ENCODE measurements around the gene AEBP1.

The AEBP1 gene

DNA sequence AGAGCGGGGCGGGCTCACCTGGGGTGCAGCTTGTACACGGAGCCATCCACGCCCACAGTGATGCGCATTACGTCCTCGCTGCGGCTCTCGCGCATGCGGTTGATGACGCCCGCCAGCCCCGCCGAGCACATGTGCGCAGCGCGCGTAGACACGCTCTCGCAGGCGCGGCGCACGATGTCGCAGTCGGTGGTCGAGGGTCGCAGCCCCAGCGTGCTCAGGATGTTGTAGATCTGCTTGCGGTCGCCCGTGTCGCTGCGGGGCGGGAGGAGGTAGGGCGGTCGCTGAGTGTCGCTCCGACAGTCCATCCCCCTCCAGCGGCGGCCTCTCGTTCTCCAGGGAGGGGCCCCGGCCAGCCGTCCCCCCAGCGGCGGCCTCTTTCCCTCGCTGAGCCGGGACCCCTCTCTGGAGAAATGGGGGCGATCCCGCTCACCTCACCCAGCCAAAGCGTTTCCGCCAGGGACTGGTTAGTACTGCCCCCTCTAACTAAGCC is 41.4 kb downstream of the AEBP1 start:
- DNase-seq: no peak

DNA sequence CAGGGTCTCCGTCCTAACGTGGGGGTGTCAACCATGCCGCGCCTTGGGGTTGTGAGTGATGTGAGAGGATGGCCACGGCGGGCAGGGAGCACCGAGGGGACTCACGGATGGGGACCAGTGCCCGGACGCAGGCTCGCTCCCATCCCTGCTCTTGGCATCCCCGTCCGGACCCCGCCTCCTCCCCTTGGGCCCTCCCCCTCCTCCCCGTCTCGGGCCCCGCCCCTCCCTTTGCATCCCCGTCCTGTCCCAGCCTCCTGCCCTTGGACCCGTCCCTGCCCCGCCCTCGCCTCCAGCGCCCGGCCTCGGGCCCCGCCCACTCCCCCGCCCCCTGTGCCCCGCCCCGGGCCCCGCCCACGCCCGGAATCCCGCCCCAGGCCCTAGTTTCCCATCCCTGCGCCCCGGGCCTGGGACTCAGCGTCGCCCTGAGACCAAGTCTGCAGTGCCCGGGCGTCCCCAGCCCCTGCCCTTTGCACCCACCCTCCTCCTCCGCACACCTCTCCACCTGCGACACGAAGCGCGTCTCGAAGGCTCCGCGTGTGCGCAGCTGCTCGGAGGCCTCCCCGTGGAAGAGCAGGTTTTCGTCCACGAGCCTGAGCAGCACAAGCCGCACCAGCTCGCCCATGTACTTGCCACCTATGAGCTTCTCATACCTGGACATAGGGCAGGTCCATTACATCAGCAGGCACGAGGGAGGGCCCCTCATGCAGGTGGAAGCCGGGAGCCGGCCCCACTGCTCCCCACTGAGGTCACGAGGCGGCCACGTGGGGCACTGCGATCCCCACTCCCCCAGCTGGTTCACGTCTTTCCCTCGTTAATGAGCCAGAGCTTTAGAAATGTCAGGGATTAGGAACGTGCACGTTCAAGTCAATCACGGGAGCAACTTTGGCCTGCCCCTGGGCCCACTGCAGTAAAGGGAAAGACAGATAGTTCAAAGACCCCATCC is 42.1 kb downstream of the AEBP1 start:
- DNase-seq: no peak

DNA sequence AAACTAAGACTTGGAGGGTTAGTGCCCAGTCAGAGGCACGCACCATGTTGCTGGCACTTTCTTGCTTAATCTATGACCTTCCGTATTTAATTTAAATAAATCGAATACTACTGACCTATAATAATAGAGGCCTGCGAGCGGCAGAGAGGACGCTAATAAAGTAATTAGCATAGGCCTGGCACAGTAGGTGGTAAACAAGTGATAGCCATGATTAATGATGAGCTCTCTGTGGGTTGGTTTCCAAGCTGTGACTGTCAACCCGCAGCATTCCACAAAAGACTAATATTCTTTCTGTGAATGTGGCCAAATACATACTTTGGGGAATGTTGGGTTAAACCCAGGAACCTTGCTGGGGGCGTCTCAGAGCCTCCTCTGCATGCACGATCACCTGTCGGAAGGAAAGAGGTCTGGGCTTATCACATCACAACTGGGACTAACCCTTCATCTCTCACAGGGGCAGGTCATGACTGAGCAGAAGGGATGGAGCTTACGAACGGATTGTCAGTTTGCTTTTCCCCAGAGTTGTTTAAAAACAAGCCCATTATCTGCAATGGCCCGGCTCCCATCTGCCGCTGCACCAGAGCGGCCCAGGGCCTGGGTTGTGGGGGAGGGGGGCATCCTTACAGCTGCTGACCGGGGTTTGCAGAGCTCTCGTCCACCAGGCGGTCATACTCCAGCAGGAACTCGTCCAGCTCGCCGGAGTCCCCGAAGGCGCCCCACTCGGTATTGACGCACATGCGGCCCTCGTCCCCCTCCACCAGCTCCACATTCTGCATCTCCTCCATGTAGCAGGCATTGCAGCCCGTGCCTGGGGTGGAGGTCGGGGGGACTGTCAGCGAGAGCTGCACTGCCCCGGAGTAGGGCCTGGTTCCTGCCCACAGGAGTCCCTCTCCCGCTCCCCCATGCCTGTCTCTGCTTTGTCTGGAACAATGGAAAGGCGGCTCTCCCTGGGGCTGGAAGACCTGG is 43.2 kb downstream of the AEBP1 start:
- DNase-seq: no peak

DNA sequence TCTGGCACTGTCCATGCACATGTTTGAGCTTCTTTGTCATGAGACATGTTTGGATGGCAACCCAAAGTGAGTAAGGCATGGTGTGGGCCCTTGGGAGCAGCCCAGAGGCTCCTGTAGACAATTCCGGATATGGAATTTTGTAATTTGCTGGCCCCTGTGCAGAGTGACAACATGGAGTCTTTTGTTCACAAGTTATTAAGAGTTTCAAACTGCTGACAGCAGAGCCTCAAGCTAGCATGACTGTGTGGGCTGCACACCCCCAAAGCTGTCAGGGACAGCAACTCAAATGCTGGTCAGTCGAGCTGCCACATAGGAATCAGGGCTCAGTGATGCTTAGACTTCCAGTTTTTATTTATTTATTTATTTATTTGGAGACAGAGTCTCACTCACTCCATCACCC is 44.0 kb downstream of the AEBP1 start:
- DNase-seq: no peak

DNA sequence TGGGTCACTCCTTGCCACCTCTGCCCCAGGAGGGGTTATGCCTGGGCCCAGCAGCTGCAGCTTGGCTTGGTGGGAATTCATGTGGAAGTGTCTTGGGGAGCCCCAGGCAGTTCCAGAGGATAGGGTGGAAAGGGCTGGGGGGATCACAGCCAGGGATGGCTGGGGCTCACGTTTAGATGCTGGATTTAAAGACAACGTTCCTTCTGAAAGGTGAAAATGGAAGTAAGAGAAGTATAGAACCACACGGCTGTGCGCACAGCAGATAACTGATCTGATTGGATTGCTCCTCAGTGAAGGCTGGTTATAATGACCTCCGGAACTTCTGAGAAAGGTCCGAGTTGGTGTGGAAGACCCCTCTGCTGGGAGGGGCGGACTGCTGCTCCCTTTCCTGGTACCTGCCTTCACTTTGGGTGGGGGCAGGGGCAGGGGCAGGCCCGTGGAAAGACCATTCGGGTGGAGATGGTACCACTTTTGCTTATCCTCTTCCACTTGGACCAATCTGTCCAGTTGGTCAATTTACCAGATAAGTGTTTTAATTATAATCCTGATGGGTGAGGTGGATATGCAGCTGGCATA is 44.9 kb downstream of the AEBP1 start:
- DNase-seq: no peak

DNA sequence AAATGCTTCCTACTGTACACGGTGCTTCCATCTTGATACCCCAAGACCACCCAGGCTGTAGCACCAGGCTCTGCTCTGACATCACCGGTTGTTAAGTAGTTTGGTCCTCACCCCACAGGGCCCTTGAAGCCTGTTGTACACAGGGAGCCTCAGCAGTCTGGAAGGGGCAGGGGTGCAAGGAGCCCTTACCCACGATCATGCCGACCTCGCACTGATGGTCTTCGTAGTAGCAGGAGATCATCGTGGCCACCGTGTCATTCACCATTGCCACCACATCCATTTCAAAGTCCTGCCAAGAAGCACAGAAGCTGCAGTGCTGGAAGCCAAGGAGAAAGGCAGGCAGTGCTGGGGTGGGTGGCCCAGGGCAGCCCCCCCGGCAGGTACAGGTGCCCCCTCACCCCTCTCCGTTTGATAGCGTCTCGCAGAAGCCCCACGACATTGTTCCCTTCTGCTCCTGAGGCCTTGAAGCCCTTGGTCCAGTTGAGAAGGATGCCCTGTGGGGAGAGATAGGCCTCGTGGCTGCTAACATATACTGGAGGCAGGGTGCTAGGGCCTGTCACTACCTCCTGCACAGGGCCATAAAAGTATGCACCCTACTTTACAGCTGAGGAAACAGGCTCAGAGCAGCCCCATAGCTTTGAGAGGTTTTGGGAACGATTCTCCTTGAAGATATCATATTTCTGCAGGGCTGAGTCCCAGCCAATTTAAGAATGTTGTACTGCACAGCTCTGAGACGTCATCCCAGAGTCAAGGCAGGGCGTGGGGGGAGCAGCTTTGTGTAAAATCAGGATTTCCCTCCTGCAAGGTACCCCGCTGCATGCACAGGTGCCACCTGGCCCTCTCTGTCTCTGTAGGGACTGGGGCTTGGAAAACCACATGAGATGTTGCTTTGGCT is 45.7 kb downstream of the AEBP1 start:
- no peak for DNase-seq

DNA sequence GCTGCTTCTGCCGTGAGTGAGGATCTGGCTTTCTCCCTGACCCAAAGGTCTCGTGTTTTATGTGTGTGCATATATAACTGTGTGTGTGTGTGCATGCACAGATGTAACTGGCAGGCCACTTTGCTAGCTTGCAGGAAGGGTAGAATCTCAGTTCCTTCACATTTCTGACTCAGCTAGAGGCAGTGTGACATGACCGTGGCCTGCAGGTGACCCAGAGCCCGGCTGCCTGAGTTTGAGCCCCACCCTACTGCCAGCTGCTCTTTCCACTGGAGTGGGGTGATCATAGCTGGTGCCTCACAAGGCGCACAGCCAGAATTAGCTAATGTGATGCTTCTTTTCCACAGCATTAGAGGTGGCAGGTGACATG is 46.3 kb downstream of the AEBP1 start:
- no peak for DNase-seq

DNA sequence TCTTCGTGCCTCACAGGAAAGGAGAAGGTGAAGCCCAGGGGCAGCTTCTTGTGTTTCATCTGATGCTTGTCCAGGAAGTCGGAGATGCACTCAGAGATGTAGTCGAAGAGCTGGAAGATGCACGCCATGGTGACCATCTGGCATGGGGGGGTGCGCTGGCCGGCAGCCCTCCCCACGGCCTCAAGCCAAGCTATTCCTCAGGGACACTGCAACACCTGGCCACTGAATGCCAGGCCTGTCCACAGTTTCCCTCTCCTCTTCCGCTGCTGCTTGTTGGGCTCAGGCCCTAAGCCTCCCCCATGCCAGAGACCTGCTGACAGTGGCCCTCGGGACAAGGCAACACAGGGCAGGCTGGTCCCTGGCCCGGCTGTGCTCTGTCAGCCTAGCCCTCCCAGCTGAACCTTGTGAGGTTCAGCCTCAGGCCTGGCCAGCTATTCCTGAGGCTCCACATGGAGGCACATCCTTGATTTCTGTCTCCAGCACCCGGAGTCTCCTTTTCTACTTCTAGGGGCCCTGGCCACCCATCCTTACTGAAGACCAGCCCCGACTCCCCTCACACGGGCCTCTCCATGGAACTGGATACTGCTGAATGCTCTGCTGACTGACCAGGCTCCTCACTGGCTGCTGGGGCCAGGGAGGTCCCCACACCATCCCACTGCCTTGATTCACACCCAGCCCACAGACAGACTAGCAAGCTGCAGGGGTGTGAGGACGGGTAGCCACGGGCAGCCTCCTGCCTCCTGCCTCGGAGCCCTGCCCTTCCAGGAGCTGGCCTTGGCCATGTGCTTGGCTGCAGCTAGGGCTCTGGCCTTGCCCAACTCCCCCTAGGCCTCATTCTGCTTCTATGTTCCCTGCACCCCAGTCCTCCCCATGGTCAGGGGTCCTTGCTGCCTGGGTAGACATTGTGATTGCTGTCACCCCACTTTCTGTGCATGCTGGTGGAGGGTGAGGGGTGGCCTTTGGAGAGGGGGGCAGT is 47.1 kb downstream of the AEBP1 start:
- no peak for DNase-seq

DNA sequence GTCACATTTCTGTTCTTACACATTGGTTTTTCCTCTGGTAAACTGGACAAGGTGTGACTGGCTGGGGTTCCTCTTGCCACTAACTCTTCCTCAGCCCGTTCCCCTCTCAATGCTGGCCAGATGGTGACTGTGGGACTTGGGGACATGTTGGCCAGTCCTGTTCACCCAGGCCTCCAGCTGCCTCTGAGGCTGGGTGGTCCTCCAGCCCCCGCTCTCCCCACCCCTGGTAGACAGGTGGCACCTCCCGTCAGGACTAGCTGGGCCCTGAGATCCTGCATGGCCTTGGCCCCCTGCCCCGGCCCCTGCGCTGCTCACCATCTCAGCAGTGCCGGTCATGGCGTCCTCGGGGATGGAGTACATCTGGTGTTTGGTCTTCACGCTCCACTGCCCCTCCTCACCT is 47.8 kb downstream of the AEBP1 start:
- DNase-seq: no peak

DNA sequence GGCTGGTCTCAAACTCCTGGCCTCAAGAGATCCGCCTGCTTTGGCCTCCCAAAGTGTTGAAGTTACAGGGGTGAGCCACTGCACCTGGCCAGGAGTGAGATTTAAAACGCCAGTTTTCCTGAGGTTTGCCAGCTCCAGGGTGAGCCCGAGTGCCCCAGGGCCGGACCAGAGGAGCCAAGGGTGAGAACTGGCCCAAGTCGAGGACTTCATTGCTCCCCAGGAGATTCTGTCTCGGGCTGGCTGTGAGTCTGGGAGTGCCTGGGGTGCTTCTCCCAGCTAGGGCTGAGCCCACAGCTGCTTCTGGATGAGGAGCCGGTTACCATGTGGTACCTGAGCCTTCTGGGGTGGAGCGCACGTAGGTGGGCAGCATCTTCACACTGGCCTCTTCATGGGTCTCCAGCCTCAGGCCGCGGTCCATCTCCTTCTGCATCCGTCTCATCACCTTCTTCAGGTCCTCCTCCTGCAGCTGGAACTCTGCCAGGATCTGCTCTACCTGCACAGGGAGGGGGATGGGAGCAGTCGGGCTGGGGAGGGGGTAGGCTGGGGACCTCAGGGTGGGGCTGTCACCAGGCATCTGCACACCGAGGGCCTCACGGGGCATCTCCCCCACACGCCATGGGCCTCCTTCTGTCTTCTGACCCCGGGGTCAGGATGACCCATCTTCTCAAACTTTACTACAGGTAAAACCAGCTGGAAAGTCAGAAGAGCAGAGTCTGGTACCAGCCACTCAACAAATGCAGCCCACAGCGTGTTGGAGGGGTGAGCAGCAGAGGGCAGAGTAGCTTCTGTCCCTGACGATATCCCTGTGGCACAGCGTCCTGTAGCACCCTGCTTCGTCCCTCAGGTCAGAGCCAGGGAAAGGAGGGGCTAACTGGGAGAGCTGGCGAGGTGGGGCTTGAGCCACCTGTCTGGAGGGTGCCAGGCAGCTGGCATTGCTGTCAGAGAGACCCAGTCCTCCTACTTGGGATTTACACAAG is 49.1 kb downstream of the AEBP1 start:
- no peak for DNase-seq

DNA sequence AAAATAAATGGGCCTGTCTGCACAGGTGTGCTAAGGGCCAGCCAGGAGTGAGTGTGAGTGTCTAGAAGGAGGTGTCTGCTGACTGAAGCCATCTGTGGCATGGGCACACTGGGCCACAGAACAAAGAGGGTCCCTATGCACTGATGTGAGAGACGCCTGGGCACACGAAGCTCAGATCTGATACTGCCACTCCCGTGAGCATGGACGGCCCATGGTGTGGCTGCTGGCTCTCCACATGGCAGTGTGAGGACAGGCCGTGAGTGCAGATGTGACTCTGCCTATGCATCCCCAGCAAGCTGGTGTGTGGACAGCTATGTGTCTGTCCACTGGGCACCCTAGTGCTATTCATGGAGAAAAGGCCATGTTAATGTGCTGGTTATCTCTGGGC is 49.8 kb downstream of the AEBP1 start:
- no peak for DNase-seq

DNA sequence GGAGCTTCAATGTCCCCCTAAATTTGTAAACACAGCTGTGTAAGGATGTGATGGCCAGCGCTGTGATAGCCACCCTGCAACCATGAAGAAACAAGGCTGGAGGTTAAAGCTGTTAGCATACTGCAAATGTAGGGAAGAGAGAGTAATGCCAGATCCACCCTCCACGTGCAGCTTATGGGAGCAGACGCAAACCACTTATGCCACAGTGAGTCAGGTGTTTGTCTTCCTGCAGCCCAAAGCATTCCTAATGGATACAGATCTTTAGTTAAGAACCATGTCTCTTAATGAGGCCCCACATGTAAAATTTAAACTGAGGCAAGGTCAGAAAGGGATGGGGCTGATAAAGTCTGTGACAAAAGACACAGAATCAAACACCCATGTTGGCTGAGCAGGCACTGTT is 50.6 kb downstream of the AEBP1 start:
- DNase-seq: no peak

DNA sequence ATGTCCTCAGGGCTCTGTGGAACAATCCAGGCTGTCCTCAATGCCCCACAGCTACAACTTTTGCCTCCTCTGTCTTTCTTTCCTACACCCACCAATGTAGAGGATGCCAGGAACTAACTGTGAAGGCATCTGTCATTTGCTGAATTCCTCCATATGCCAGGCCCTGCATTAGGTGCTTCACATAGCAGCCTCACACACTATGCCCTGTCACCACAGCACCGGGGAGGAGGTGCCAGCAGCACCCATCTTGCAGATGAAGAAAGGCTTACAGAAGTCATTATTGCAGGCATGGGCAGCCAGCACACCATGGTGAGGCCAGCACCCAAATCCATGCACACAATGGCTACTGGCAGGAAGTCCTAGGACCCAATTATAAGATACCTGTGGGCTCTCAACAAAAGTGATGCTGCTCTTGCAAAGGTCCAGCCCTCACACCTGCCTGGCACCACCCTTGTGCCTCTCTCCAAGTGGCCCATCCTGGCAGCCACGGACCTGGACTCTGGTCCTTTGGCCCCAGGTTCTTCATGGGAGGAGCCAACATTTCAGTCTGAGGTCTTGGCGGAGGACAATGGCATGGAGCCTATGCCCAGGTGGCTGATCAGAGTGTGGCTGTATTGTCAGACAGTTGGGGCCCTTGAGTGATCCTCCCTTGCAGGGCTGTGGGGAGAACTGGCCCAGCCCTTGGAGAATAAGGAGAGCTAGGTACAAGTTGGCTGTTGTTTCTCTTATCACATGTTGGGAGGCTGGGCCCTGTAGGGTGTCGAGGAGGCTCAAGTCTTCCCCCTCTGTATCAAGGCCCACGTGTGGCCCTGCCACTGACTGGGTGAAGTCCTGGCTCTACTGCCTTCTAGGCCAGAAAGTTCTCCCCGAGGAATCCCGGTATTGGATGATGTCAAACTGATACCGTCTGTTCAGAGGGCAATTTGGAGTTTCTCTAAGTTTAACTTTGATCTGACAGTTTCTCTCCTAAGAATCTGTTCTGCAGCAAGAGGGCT is 51.3 kb downstream of the AEBP1 start:
- DNase-seq: no peak

DNA sequence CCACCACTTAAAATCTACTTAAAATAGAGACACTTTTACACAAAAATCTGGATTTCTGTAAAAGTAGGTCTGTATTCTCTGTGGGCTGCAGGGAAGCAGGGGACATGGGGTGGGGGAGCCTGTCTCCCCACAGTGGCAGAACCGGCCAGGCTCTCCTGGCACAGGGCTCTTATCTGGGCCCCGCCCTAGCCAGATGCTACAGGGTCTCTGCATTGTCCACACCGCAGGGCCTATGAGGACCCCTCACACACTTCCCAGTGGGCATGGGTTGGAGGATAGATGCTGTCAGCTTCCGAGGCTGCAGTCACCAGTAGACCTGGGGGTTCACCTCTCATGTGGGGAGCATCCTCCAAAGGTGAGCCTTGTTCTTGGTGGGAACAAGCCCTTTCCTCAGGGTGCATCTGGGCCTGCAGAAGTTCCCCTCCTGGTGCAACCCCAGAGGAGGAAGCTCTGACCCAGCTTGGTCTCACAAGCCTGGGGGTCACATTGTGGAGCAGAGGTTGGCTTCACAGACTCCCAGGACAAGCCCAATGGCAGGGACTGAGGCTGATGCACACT is 52.4 kb downstream of the AEBP1 start:
- no peak for DNase-seq

DNA sequence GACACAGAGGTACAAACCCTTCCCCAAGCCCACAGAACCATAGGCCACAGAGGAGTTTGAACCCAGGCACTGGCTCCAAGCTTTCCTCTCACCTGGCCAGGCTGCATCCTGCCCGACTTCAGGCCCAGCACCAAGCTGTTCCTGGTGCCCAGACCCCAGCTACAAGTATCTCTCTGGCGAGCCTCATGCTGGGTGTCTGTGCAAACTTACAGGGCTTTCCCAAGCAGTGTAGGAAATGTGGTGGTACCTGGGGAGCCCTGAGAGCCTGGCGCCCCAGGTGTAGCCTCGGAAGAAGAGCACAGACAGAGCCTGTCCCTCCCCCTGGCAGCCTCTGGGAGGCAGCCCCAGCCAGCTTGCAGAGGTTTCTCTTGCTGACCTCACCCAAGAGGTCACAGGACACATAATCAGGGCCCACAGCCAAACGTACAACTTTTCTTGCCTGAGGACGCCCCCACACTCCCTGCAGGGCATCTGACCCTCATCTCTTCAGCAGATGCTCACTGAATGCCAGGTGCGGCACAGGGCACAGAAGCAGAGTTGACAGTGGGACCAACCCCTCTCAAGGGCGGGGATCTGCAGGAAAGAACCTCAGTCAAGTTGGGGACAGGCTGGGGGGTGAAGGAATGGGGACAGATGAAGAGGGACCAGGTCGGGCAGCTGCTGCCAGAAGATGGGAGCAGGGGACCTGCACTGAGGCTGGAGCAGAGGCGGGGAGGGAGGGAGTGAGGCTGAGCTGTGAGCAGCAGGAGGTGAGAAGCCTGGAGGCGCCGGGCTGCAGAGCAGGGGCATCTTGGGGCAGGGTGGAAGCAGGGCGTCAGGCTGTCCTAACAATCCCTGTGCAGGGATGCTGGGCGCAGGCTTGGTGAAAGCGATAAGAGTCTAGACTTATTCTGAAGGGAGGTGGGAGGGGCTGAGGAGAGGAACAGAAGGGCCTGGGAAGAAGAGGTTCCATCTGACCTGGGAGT is 53.3 kb downstream of the AEBP1 start:
- no peak for DNase-seq

DNA sequence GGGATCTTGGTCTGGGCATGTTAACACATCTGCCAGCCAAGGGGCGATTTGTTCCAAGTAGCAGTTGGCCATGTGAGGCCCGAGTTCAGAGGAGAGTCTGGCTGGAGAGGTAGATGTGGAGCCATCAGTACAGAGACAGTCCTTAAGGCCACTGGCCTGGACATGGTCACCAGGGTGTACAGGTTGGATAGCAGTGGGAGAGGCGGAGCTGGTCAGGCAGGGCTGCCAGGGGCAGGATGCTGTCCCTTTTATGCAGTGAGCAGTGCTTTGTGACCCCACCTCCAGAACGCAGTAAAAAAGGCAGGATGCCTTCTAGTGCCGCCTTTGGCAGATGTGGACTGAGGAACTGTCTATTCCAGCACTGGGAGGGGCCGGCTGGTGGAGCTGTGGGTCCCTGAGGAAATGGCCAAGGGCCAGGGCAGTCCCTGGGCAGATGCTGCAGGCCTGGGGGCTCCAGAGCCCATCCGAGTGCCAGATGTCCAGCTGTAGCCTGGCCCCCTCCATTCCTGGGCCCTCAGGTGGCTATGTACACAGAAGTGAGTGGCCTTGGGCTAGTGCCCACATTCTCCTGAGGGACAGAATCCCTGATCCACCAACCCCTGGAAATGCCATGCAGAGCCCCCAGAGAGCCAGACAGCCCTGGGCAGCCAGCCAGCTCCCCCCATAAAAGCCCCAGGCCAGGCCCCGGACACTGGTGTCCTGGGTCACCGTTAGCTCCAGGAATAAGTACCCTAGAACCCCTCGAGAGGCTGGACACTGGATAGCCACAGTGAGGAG is 54.1 kb downstream of the AEBP1 start:
- no peak for DNase-seq

All from SIG-M5 (cell line).